ENCODE data around the gene APBA2. TPM values are rescaled to one million over a fixed set of nuclear protein-coding genes. Genes with fewer than 3 reads are reported as not detected.
A peak's percentile ranks its signal among the peaks of the same experiment; 100 is the strongest.

The APBA2 gene
- total RNA-seq, 5 donors from 2014 or later (not counting 1 experiment from before 2014, with no cell fraction given): 78.9 to 118 (median 94.9) TPM

DNA sequence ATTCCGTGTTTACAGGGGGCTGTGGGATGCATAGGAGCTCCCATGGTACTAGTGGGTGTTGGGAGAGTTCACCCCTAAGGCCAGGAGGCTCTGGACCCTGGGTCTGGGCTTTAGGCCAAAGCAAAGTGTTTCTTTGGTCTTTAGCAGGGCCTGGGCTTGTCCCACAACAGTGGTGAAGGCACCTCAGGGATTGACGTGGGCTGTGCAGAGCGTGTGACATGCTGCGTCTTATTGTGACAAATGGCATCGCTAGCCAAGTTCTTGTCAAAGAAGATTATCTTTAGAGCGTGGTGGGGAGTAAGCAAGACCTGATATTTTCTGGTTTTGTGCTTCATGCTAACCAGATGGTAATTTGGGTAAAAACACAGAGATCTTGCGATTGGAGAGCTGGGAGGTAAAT lies 170.1 kb downstream of the APBA2 start:
- Histone ChIP-seq H3K27me3 (replicated peaks in 1 of 2; ENCODE audit: control insufficient read depth in 2 of 2, extremely low read depth in 1 of 2, insufficient read depth in 2 of 2, low read length in 1 of 2) (no peaks in the 10 kb centered on the region), H3K4me3 (ENCODE audit: control insufficient read depth in 1 of 2, extremely low read depth in 1 of 2, low read length in 1 of 2) (no peak overlapping the region), H3K4me1 (ENCODE audit: control insufficient read depth in 1 of 2, extremely low read depth in 1 of 2, insufficient read depth in 2 of 2, low read length in 2 of 2) (peaks cover 0 to 30% of the 10 kb centered on the region in 2 experiments), H3K27ac (ENCODE audit: low read length) (no peak overlapping the region), H3K9me3 (no peaks in the 10 kb centered on the region), H3K36me3 (ENCODE audit: control insufficient read depth in 2 of 2, extremely low read depth in 1 of 2, insufficient read depth in 1 of 2, low read length in 1 of 2) (peaks cover 0 to 10% of the 10 kb centered on the region in 2 donors)
- H3K4me1 Mint-ChIP-seq: peaks cover 41 to 55% (median 53%) of the 10 kb centered on the region in 3 donors
- H3K27ac Mint-ChIP-seq: no peak overlapping the region
- 91% methylated on average over 7 of the region's 7 CpGs for WGBS (ENCODE audit: insufficient coverage)
- H3K36me3 Mint-ChIP-seq: peaks cover 40% of the 10 kb centered on the region
- DNase-seq (no peak), ATAC-seq (replicated peaks in 1 of 4) (no peak)
- H3K4me3 Mint-ChIP-seq: no peak overlapping the region
- H3K9me3 Mint-ChIP-seq: no peaks in the 10 kb centered on the region
- ChIA-PET CTCF (no interaction called here), POLR2A (no interaction called here)
- no peaks in the 10 kb centered on the region for H3K27me3 Mint-ChIP-seq

DNA sequence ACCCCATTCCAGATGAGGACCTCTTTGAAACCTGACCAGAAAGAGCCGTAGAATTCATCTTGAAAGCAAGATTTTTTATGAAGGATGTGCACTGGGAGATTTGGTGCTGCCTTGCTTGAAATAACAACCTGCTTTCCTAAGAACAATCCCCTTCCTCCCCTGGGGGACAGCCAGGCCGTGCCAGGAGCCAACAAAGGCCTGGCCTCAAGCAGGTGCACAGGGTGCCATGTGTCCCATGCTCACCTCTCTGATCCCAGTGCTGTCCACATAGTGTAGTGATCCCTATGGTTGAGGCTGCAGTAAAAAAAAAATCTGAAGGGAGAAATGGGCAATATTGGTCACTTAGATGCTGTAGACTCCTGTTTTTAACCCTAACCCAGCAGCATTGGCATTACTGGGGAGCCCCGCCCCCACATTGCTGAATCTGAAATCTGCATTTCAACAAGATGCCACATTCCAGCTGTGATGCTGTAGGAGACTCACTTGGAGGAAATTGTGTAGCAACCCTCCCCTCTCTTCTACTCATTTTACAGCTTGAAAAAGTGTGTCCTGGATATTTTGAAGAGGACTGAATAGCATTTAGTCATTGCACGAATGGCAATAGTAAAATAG lies 171.2 kb downstream of the APBA2 start:
- peaks cover 38 to 61% (median 58%) of the 10 kb centered on the region in 3 donors for H3K4me1 Mint-ChIP-seq

DNA sequence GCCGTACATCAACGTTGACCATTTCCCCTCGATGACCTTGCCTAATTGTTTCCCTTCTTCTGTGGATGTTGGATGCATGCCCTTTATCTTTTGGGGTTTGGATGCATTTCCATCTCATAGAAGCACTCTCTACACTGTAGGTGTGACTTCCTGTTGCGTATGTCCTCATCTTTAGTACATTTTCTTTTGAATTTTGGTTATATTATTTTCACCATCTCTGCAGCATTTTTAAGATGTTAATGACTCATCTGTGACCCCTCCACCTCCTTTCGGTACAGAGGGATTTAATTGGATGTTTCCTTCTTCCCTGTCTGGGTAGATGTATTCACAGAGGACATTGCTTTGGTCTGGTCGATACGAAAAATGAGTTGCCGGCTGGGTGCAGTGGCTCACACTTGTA lies 172.1 kb downstream of the APBA2 start:
- Histone ChIP-seq H3K27me3 (replicated peaks in 1 of 2; ENCODE audit: control insufficient read depth in 2 of 2, extremely low read depth in 1 of 2, insufficient read depth in 2 of 2, low read length in 1 of 2) (no peaks in the 10 kb centered on the region), H3K4me1 (ENCODE audit: control insufficient read depth in 1 of 2, extremely low read depth in 1 of 2, insufficient read depth in 2 of 2, low read length in 2 of 2) (peaks cover 0 to 21% of the 10 kb centered on the region in 2 experiments), H3K4me3 (ENCODE audit: control insufficient read depth in 1 of 2, extremely low read depth in 1 of 2, low read length in 1 of 2) (no peak overlapping the region), H3K9me3 (no peaks in the 10 kb centered on the region), H3K27ac (ENCODE audit: low read length) (no peak overlapping the region), H3K36me3 (ENCODE audit: control insufficient read depth in 2 of 2, extremely low read depth in 1 of 2, insufficient read depth in 1 of 2, low read length in 1 of 2) (peaks cover 0 to 13% of the 10 kb centered on the region in 2 donors)
- CTCF ChIA-PET: no interaction called here
- WGBS (ENCODE audit: insufficient coverage): 80% methylated on average over 2 of the region's 8 CpGs
- no peak overlapping the region for H3K27ac Mint-ChIP-seq
- no peak for ATAC-seq (replicated peaks in 1 of 4)
- H3K4me3 Mint-ChIP-seq: no peak overlapping the region
- peaks cover 43% of the 10 kb centered on the region for H3K36me3 Mint-ChIP-seq
- peaks cover 42 to 62% (median 59%) of the 10 kb centered on the region in 3 donors for H3K4me1 Mint-ChIP-seq
- POLR2A ChIA-PET: no interaction called here
- H3K9me3 Mint-ChIP-seq: no peaks in the 10 kb centered on the region
- peak in 1 of 35 experiments; percentile 4 for DNase-seq
- H3K27me3 Mint-ChIP-seq: no peaks in the 10 kb centered on the region

More for the DNA sequence above, 171.2 kb downstream of the APBA2 start:
- Histone ChIP-seq H3K27me3 (replicated peaks in 1 of 2; ENCODE audit: control insufficient read depth in 2 of 2, extremely low read depth in 1 of 2, insufficient read depth in 2 of 2, low read length in 1 of 2) (no peaks in the 10 kb centered on the region), H3K4me1 (ENCODE audit: control insufficient read depth in 1 of 2, extremely low read depth in 1 of 2, insufficient read depth in 2 of 2, low read length in 2 of 2) (peaks cover 0 to 23% of the 10 kb centered on the region in 2 experiments), H3K4me3 (ENCODE audit: control insufficient read depth in 1 of 2, extremely low read depth in 1 of 2, low read length in 1 of 2) (no peak overlapping the region), H3K36me3 (ENCODE audit: control insufficient read depth in 2 of 2, extremely low read depth in 1 of 2, insufficient read depth in 1 of 2, low read length in 1 of 2) (peaks cover 0 to 13% of the 10 kb centered on the region in 2 donors), H3K9me3 (no peaks in the 10 kb centered on the region), H3K27ac (ENCODE audit: low read length) (no peak overlapping the region)
- POLR2A ChIA-PET: no interaction called here
- Mint-ChIP-seq H3K4me3 (no peak overlapping the region), H3K9me3 (no peaks in the 10 kb centered on the region), H3K36me3 (peaks cover 43% of the 10 kb centered on the region), H3K27me3 (no peaks in the 10 kb centered on the region), H3K27ac (no peak overlapping the region)
- ATAC-seq (replicated peaks in 1 of 4) (no peak), DNase-seq (no peak)
- CTCF ChIA-PET: no interaction called here
- no CpG with 5 or more reads among the region's 4 CpGs for WGBS (ENCODE audit: insufficient coverage)

GRCh38 chr15:29058903-29059539 lies 173.2 kb downstream of the APBA2 start:
- H3K4me3 ChIP-seq (ENCODE audit: control insufficient read depth in 1 of 2, extremely low read depth in 1 of 2, low read length in 1 of 2): no peak overlapping the region
- H3K4me3 Mint-ChIP-seq: no peak overlapping the region
- H3K4me1 ChIP-seq (ENCODE audit: control insufficient read depth in 1 of 2, extremely low read depth in 1 of 2, insufficient read depth in 2 of 2, low read length in 2 of 2): peaks cover 0 to 23% of the 10 kb centered on the region in 2 experiments
- H3K27ac Mint-ChIP-seq: no peak overlapping the region
- H3K9me3 ChIP-seq: no peaks in the 10 kb centered on the region
- DNase-seq (no peak), ATAC-seq (replicated peaks in 1 of 4) (no peak)
- no peaks in the 10 kb centered on the region for H3K9me3 Mint-ChIP-seq
- peaks cover 36% of the 10 kb centered on the region for H3K36me3 Mint-ChIP-seq
- no peaks in the 10 kb centered on the region for H3K27me3 Mint-ChIP-seq
- 75% methylated on average over 3 of the region's 6 CpGs for WGBS (ENCODE audit: insufficient coverage)
- POLR2A ChIA-PET: interaction anchor here in 1 of 2 donors (0.5 kb wide), 1 partner anchor 885 kb away, joined by 3 read pairs; no protein-coding TSS in a partner anchor
- CTCF ChIA-PET: no interaction called here
- peaks cover 0 to 11% of the 10 kb centered on the region in 2 donors for H3K36me3 ChIP-seq (ENCODE audit: control insufficient read depth in 2 of 2, extremely low read depth in 1 of 2, insufficient read depth in 1 of 2, low read length in 1 of 2)
- no peak overlapping the region for H3K27ac ChIP-seq (ENCODE audit: low read length)
- H3K27me3 ChIP-seq (replicated peaks in 1 of 2; ENCODE audit: control insufficient read depth in 2 of 2, extremely low read depth in 1 of 2, insufficient read depth in 2 of 2, low read length in 1 of 2): no peaks in the 10 kb centered on the region
- H3K4me1 Mint-ChIP-seq: peaks cover 38 to 67% (median 60%) of the 10 kb centered on the region in 3 donors

DNA sequence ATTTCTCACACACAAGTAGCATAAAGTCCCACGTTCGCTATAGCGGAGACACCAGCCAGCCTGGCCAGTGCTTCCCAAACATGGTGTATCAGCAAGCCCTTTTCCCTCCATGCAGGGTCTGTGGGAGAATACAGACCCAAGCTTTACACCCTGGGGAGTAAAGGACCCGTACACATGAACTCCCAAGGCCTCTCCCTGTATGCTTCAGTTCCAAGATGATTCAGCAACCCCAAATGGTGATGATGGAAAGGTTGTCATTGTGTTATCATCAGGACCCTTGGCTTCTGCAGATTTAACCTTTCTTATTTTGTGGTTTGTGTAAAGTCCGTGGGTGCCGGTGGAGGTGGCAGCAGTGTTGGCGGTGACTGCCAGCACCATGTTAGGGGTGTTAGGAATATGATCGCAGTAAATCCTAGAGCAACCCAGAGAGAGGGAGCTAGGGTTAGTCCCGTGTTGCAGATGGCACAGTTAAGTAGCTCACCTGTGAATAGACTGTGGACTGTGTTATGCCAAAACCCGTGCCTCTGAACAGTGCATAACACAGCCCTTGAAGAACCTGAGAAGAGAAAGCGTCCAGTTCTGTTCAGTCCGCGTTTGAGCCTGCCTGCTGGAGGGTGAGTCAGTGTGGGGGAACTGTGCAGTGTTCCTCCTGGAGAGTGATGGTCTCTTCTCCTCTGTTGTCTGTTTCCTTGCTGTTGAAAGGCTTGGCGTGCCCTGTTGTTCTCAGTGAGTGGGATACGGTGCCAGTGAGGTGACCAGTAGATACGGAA lies 174.3 kb downstream of the APBA2 start:
- H3K4me3 ChIP-seq (ENCODE audit: control insufficient read depth in 1 of 2, extremely low read depth in 1 of 2, low read length in 1 of 2): no peak overlapping the region
- ChIA-PET POLR2A (no interaction called here), CTCF (no interaction called here)
- H3K36me3 Mint-ChIP-seq: peaks cover 38% of the 10 kb centered on the region
- no peaks in the 10 kb centered on the region for H3K27me3 Mint-ChIP-seq
- no peaks in the 10 kb centered on the region for H3K9me3 ChIP-seq
- no peak overlapping the region for H3K27ac Mint-ChIP-seq
- DNase-seq: no peak
- no peaks in the 10 kb centered on the region for H3K9me3 Mint-ChIP-seq
- H3K4me1 ChIP-seq (ENCODE audit: control insufficient read depth in 1 of 2, extremely low read depth in 1 of 2, insufficient read depth in 2 of 2, low read length in 2 of 2): peaks cover 0 to 25% of the 10 kb centered on the region in 2 experiments
- peaks cover 46 to 77% (median 70%) of the 10 kb centered on the region in 3 donors for H3K4me1 Mint-ChIP-seq
- H3K36me3 ChIP-seq (ENCODE audit: control insufficient read depth in 2 of 2, extremely low read depth in 1 of 2, insufficient read depth in 1 of 2, low read length in 1 of 2): peaks cover 0 to 4% of the 10 kb centered on the region in 2 donors
- ATAC-seq (replicated peaks in 1 of 4): no peak
- H3K27me3 ChIP-seq (replicated peaks in 1 of 2; ENCODE audit: control insufficient read depth in 2 of 2, extremely low read depth in 1 of 2, insufficient read depth in 2 of 2, low read length in 1 of 2): no peaks in the 10 kb centered on the region
- no peak overlapping the region for H3K4me3 Mint-ChIP-seq
- H3K27ac ChIP-seq (ENCODE audit: low read length): no peak overlapping the region
- 83% methylated on average over 12 of the region's 16 CpGs for WGBS (ENCODE audit: insufficient coverage)

DNA sequence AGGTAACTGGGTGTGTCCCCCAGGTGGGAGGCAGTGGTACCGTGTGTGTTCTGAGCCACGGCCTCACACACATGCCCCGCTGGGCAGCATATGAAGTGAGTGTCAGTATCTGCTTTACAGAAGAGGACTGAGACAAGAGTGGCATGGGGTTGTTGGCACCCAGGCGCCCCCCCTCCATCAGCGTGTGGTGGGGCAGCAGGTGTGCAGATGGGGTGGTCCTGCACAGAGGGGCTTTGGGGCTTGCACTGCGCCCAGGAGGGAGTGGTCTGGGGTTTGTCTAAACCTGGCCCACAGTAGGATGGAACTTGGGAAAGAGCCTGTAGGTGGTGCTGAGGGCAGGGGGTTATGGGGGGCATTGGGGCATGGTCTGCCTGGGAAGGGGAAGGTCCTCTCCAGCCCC lies 176.0 kb downstream of the APBA2 start:
- Histone ChIP-seq H3K36me3 (ENCODE audit: control insufficient read depth in 2 of 2, extremely low read depth in 1 of 2, insufficient read depth in 1 of 2, low read length in 1 of 2) (peaks cover 2 to 4% of the 10 kb centered on the region in 2 donors), H3K4me1 (ENCODE audit: control insufficient read depth in 1 of 2, extremely low read depth in 1 of 2, insufficient read depth in 2 of 2, low read length in 2 of 2) (peaks cover 0 to 36% of the 10 kb centered on the region in 2 experiments), H3K4me3 (ENCODE audit: control insufficient read depth in 1 of 2, extremely low read depth in 1 of 2, low read length in 1 of 2) (no peak overlapping the region), H3K9me3 (no peaks in the 10 kb centered on the region), H3K27me3 (replicated peaks in 1 of 2; ENCODE audit: control insufficient read depth in 2 of 2, extremely low read depth in 1 of 2, insufficient read depth in 2 of 2, low read length in 1 of 2) (no peaks in the 10 kb centered on the region), H3K27ac (ENCODE audit: low read length) (no peak overlapping the region)
- ATAC-seq (replicated peaks in 1 of 4) (no peak), DNase-seq (no peak)
- CTCF ChIA-PET: no interaction called here
- POLR2A ChIA-PET: no interaction called here
- 94% methylated on average over 4 of the region's 6 CpGs for WGBS (ENCODE audit: insufficient coverage)
- H3K27ac Mint-ChIP-seq: no peak overlapping the region
- peaks cover 47 to 71% (median 64%) of the 10 kb centered on the region in 3 donors for H3K4me1 Mint-ChIP-seq
- no peaks in the 10 kb centered on the region for H3K27me3 Mint-ChIP-seq
- H3K36me3 Mint-ChIP-seq: peaks cover 35% of the 10 kb centered on the region
- H3K9me3 Mint-ChIP-seq: no peaks in the 10 kb centered on the region
- H3K4me3 Mint-ChIP-seq: no peak overlapping the region
